ENCODE measurements around the gene ANGPTL2.

ANGPTL2 gene

GRCh38 chr9:127039492-127039891 lies 82.9 kb downstream of the ANGPTL2 start:
- no peak for DNase-seq (ENCODE audit: extremely low read depth, low read depth)
- TF ChIP-seq, protein P1, sequence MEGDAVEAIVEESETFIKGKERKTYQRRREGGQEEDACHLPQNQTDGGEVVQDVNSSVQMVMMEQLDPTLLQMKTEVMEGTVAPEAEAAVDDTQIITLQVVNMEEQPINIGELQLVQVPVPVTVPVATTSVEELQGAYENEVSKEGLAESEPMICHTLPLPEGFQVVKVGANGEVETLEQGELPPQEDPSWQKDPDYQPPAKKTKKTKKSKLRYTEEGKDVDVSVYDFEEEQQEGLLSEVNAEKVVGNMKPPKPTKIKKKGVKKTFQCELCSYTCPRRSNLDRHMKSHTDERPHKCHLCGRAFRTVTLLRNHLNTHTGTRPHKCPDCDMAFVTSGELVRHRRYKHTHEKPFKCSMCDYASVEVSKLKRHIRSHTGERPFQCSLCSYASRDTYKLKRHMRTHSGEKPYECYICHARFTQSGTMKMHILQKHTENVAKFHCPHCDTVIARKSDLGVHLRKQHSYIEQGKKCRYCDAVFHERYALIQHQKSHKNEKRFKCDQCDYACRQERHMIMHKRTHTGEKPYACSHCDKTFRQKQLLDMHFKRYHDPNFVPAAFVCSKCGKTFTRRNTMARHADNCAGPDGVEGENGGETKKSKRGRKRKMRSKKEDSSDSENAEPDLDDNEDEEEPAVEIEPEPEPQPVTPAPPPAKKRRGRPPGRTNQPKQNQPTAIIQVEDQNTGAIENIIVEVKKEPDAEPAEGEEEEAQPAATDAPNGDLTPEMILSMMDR (IDR thresholded peaks at IDR 0.05; ENCODE audit: low read depth, low read length), result no peak

DNA sequence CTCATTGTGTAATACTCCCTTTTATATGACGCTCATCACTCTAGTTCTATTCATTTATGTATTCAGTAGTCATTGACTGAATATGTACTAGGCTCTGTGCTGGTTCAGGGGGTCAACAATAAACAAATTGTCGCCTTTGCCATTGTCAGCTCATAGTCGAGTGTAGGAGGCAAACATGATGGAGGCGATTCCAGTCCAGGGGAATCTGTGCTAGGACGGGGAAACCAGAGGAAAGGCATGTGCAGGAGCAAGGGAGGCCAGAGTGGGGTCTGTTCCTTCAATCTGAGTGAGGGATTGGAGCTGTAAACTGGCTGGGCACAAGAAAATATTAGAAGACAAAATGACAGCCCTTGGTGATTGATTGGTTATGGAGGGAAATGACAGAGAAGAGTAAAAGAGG lies 83.9 kb downstream of the ANGPTL2 start:
- no peak for DNase-seq (ENCODE audit: extremely low read depth, low read depth)

More for the DNA sequence above, 83.9 kb downstream of the ANGPTL2 start:
- TF ChIP-seq, protein P1 (IDR thresholded peaks at IDR 0.05; ENCODE audit: low read depth, low read length), result no peak

Data from AG09319 (cell line).